GM12878 (cell line): ENCODE measurements around the gene SRRM2. TPM values are rescaled to one million over a fixed set of nuclear protein-coding genes. Genes with fewer than 3 reads are reported as not detected.

Source experiments
- ATAC-seq: fragments of 200-7000 bp; cut with Tn5 transposase; 3 replicates; pipeline ENCODE4 v1.9.1; 2020; ENCODE audit warnings: mild to moderate bottlenecking, moderate library complexity
- BruUV-seq: library from RNA; stranded (reverse); fragments of 400-500 nt; replicated peaks from 2 replicates; lab custom pipeline; 2021; lab: Mats Ljungman, UMichigan
- CTCF ChIA-PET: fragments of 300-600 bp; sonication (Branson Sonifier 250); formaldehyde crosslinking; extraction: SDS; loops from one replicate; lab custom pipeline; 2021; ENCODE audit warnings: inconsistent platforms; lab: Yijun Ruan, JAX
- POLR2A ChIA-PET: fragments of 350-600 bp; formaldehyde crosslinking; extraction: SDS; loops from one replicate; lab custom pipeline; 2021; ENCODE audit warnings: inconsistent platforms; lab: Charles Lee
- RAD21 ChIA-PET: fragments of 300-600 bp; sonication (Branson Sonifier 250); formaldehyde crosslinking; loops from one replicate; lab custom pipeline; 2023; ENCODE audit warnings: antibody characterized with exemption; ENCODE audit not compliant: unreplicated experiment; lab: Charles Lee
- SMC1A ChIA-PET: fragments of 300-600 bp; sonication (Branson Sonifier 250); formaldehyde crosslinking; loops from one replicate; lab custom pipeline; 2023; ENCODE audit not compliant: unreplicated experiment, uncharacterized antibody; lab: Charles Lee
- DNase-seq: peaks from one replicate; pipeline ENCODE4 v3.0.0-alpha.2; 2011; ENCODE audit warnings: low read depth, low spot score
- FAIRE-seq: peaks from 3 replicates; lab custom pipeline; 2011; peaks lifted over from hg19 to GRCh38; lab: Jason Lieb, UNC
- H2AFZ ChIP-seq: 2 replicates; pipeline ENCODE4 v1.6.0; 2011; ENCODE audit warnings: low read depth, low read length, control low read depth; ENCODE audit not compliant: control insufficient read depth
- H3K27ac ChIP-seq: 2 replicates; pipeline ENCODE4 v1.5.1; 2011; ENCODE audit warnings: control low read depth; ENCODE audit not compliant: control insufficient read depth, insufficient read depth
- H3K27me3 ChIP-seq, 2 experiments: replicated peaks in 1 of 2; 2 replicates each; pipeline versions ENCODE4 v1.6.0 to v1.6.1; 2011; ENCODE audit warnings: low read length in 1 of 2; ENCODE audit not compliant: control insufficient read depth in 2 of 2, insufficient read depth in 2 of 2
- H3K36me3 ChIP-seq, 2 experiments: 2 replicates each; pipeline ENCODE4 v1.5.1; 2011; ENCODE audit warnings: low read length in 1 of 2; ENCODE audit not compliant: control insufficient read depth in 2 of 2, insufficient read depth in 2 of 2
- H3K4me1 ChIP-seq: 2 replicates; pipeline ENCODE4 v1.6.1; 2011; ENCODE audit warnings: mild to moderate bottlenecking, low read length, moderate library complexity, mixed read lengths; ENCODE audit not compliant: control insufficient read depth, insufficient read depth
- H3K4me2 ChIP-seq: 2 replicates; pipeline ENCODE4 v1.6.0; 2011; ENCODE audit warnings: control low read depth; ENCODE audit not compliant: control insufficient read depth, insufficient read depth
- H3K4me3 ChIP-seq: fragments of 200-600 bp; sonication (generic); 2 replicates; pipeline ENCODE4 v1.5.1; 2016
- H3K79me2 ChIP-seq: 2 replicates; pipeline ENCODE4 v1.6.0; 2011; ENCODE audit warnings: low read length; ENCODE audit not compliant: control insufficient read depth, insufficient read depth
- H3K9ac ChIP-seq: 2 replicates; pipeline ENCODE4 v1.8.0; 2011; ENCODE audit warnings: low read length, control low read depth, mixed read lengths; ENCODE audit not compliant: control insufficient read depth, insufficient read depth
- H3K9me3 ChIP-seq: replicated peaks from 3 replicates; pipeline ENCODE4 v1.5.1; 2011; ENCODE audit warnings: mild to moderate bottlenecking, low read length; ENCODE audit not compliant: control insufficient read depth, insufficient read depth
- H4K20me1 ChIP-seq: 2 replicates; pipeline ENCODE4 v1.6.0; 2011; ENCODE audit not compliant: control insufficient read depth, insufficient read depth
- CHD1 ChIP-seq: IDR thresholded peaks from 2 replicates; pipeline ENCODE4 v1.6.1; 2012; ENCODE audit warnings: low read depth, low read length, improper control_type of control experiment
- DPF2 ChIP-seq: fragments of 450-650 bp; IDR thresholded peaks from 2 replicates; pipeline ENCODE4 v1.6.1; 2017; ENCODE audit warnings: mild to moderate bottlenecking
- EZH2 ChIP-seq: IDR thresholded peaks from 2 replicates; pipeline ENCODE4 v1.6.1; 2012; ENCODE audit warnings: low read depth, mild to moderate bottlenecking, control low read depth, inconsistent platforms, low read length, borderline replicate concordance; ENCODE audit not compliant: control insufficient read depth
- FOXK2 ChIP-seq: fragments of 450-650 bp; IDR thresholded peaks from 2 replicates; pipeline ENCODE4 v1.6.1; 2017; ENCODE audit warnings: mild to moderate bottlenecking, moderate library complexity
- NFIC ChIP-seq: IDR thresholded peaks from 2 replicates; pipeline ENCODE4 v1.6.1; 2012; ENCODE audit warnings: low read depth, mild to moderate bottlenecking, inconsistent platforms, low read length, moderate library complexity
- NR2F1 ChIP-seq: fragments of 450-650 bp; conservative IDR thresholded peaks from 2 replicates; pipeline ENCODE4 v1.6.1; 2017; ENCODE audit warnings: mild to moderate bottlenecking
- SUZ12 ChIP-seq: fragments of 200-600 bp; sonication (generic); IDR thresholded peaks from one replicate; pipeline ENCODE4 v1.6.1; 2018; ENCODE audit warnings: antibody characterized with exemption, mild to moderate bottlenecking; ENCODE audit not compliant: unreplicated experiment
- ZBTB33 ChIP-seq: fragments of 450-650 bp; IDR thresholded peaks from 2 replicates; pipeline ENCODE4 v1.6.1; 2017; ENCODE audit warnings: mild to moderate bottlenecking
- ZNF24 ChIP-seq: fragments of 450-650 bp; IDR thresholded peaks from 2 replicates; pipeline ENCODE4 v1.6.1; 2017; ENCODE audit warnings: antibody characterized with exemption, mild to moderate bottlenecking
- WGBS: methylation state at CpG from one replicate; pipeline ENCODE4 v1.1.6; 2016; ENCODE audit warnings: low lambda C conversion rate; ENCODE audit not compliant: insufficient replicate concordance, insufficient coverage; ENCODE audit errors: missing lambda C conversion rate; 5-methylcytosine and 5-hydroxymethylcytosine counted together
- in situ Hi-C: fragments of 300-500 bp; cut with MboI; formaldehyde crosslinking; loops from 9 replicates; pipeline ENCODE4 v1.14.3; 2018; ENCODE audit warnings: mixed read lengths
- intact Hi-C: fragments of 100-400 bp; cut with micrococcal nuclease; formaldehyde crosslinking; loops from one replicate; pipeline ENCODE4 v1.14.2; 2022; ENCODE audit not compliant: unreplicated experiment
- polyA plus RNA-seq, 11 experiments: library from polyadenylated mRNA; depleted of rRNA in 4 of 11; unstranded in 6 of 11; stranded (reverse) in 5 of 11; fragments of >200 nt; fragmentation: Nextera tagmentation in 4 of 11; fragmentation: Illumina TruSeq in 1 of 11; extraction: Ambion mirVana in 4 of 11; extraction: Trizol in 1 of 11; gene quantifications; 1 replicate in 1 of 11; 2 replicates in 10 of 11; pipeline versions ENCODE4 v1.2.1 to v1.2.3, GENCODE V29; 2011 to 2016; ENCODE audit warnings: inconsistent platforms in 2 of 11, missing spikeins in 2 of 11, low read depth in 1 of 11
- total RNA-seq, 4 experiments: library from RNA; depleted of rRNA in 3 of 4; stranded (reverse); fragments of >200 nt in 3 of 4; fragmentation: Illumina TruSeq in 1 of 4; extraction: Trizol in 1 of 4; gene quantifications; 2 replicates each; pipeline versions ENCODE4 v1.2.1 to v1.2.3, GENCODE V29; 2013 to 2021

SRRM2 gene
- total and polyA plus RNA-seq, 10 of the 15 experiments (the other 5 are each of a cell fraction or from before 2014, with no cell fraction given): 30.1 to 502 (median 196) TPM

GRCh38 chr16:2775765-2776499 lies 23.5 kb downstream of the SRRM2 start:
- ChIA-PET POLR2A (interaction anchor here (0.8 to 3.9 kb wide), 3 partner anchors 9 to 25 kb away, joined by 4 to 27 read pairs (median 8); partner anchors contain the start of gene SRRM2), CTCF (interaction anchor here (0.9 kb wide), 1 partner anchor 92 kb away, joined by 4 read pairs; no protein-coding TSS in a partner anchor), SMC1A (interaction anchor here (1.9 kb wide), 1 partner anchor 24 kb away, joined by 4 read pairs; the partner anchor contains the start of gene SRRM2), RAD21 (interaction anchor here (1.3 kb wide), 1 partner anchor 22 kb away, joined by 4 read pairs; no protein-coding TSS in a partner anchor)
- 54% methylated on average over 11 of the region's 11 CpGs for WGBS
- H3K36me3 ChIP-seq: peaks cover 5 to 10% of the 10 kb centered on the region in 2 experiments; a peak in 3 of 4 replicates
- TSS peak; percentile 54 for BruUV-seq
- in situ Hi-C loops (no loop called here), intact Hi-C loops (loop anchor here (2.0 kb wide), 1 partner anchor 23 kb away; the partner anchor contains the start of gene SRRM2)
- DNase-seq (no peak), FAIRE-seq (peak; percentile 56), ATAC-seq (no peak)
- peak overlapping the region; percentile 67 for H3K4me2 ChIP-seq
- H3K79me2 ChIP-seq: peaks cover 30% of the 10 kb centered on the region
- H4K20me1 ChIP-seq: no peaks in the 10 kb centered on the region
- H3K9me3 ChIP-seq: no peaks in the 10 kb centered on the region
- H3K4me3 ChIP-seq: peak overlapping the region; percentile 89
- 0 out of 2 replicates have a peak, but pooled peaks cover 4% of the 10 kb centered on the region for H3K4me1 ChIP-seq
- peak overlapping the region; percentile 70; the same call in 1 of the 2 replicates for H3K27ac ChIP-seq
- no peaks in the 10 kb centered on the region for H3K27me3 ChIP-seq
- no peak overlapping the region for H2AFZ ChIP-seq
- H3K9ac ChIP-seq: peak overlapping the region; percentile 75
- TF ChIP-seq ZNF24 (no peak), ZBTB33 (no peak), DPF2 (no peak), CHD1 (no peak), FOXK2 (no peak), NR2F1 (no peak), SUZ12 (no peak), EZH2 (no peak), NFIC (no peak)
- TF ChIP-seq, all 136 proteins: peak for 0
